ENCODE measurements around the gene RNF212.

- TF ChIP-seq CTCF (IDR thresholded peaks at IDR 0.05) (no peak), POLR2A (IDR thresholded peaks at IDR 0.05; ENCODE audit: low read depth) (no peak), EP300 (IDR thresholded peaks at IDR 0.05) (no peak)
Observed at GRCh38 chr4:1096841-1097240, 16.5 kb downstream of the RNF212 start.

All from esophagus muscularis mucosa (tissue), 4 donors.